Measurements from ENCODE around the gene RAD51B. TPM values are rescaled to one million over a fixed set of nuclear protein-coding genes. Genes with fewer than 3 reads are reported as not detected.

The RAD51B gene
- total and polyA plus RNA-seq, 9 of the 15 experiments (the other 6 are each of a cell fraction or from before 2014, with no cell fraction given), result 8.5 to 17.3 (median 11.3) TPM

DNA sequence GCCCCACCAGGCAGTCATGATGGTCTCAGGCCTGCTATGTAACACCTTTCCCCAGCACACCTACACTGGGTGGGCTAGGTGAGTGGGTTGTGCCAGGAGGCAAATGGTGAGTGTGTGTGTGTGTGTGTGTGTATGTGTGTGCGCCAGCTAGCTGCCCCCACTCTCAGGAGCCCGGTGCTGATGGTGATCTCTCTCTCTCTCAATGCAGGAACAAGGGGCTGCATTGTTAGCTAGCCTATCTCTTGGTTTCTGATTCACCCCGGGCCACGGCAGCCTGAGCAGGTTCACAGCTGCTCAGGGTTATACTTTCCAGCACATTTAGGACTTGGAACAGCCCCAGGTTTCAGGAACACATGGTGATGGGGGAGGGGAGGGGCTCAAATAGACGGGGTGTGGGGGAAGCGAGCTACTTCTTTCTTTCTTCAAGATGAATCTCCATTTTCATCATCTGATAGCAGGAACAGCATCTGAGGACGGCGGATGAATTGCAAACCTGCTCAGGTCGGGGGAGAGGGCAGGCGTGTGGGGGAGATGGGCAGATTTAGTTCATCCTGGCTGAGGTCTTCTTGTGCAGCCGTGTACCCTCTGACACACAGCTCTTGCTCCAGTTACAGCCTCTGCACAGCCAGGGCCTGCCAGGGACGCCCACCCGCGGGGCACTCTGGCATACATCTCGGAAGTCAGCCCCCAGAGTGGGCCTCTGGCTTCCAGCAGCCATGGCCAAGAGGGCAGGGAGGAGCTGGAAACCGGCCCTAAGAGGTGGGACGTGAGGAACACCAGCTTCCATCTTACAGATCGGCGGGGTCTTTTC is 835.6 kb downstream of the RAD51B start:
- intact Hi-C loops (cut with micrococcal nuclease), result no loop called here
- BruUV-seq (replicated peaks), result no TSS peak
- ChIA-PET CTCF (ENCODE audit: low intra/inter-chr PET ratio) (no interaction called here), POLR2A (no interaction called here)
- peaks cover 11 to 21% of the 10 kb centered on the region in 2 experiments for H3K4me1 ChIP-seq (replicated peaks in 1 of 2; ENCODE audit: control insufficient read depth in 2 of 2, insufficient read depth in 2 of 2, low read length in 2 of 2)
- in situ Hi-C loops (cut with MboI), result no loop called here
- no peak overlapping the region for H2AFZ ChIP-seq (ENCODE audit: low read depth, low read length)
- no peak overlapping the region for H3K27ac ChIP-seq (ENCODE audit: extremely low read depth, low read depth, low read length)
- no peaks in the 10 kb centered on the region for H3K27me3 ChIP-seq (ENCODE audit: control insufficient read depth in 2 of 2, insufficient read depth in 2 of 2, low read length in 2 of 2)
- H3K36me3 ChIP-seq (ENCODE audit: control insufficient read depth, insufficient read depth, low read length), result no peaks in the 10 kb centered on the region
- 25% methylated on average over 10 of the region's 19 CpGs for WGBS (ENCODE audit: insufficient coverage, low coverage, missing lambda C conversion rate)
- no peaks in the 10 kb centered on the region for H4K20me1 ChIP-seq (replicated peaks; ENCODE audit: control insufficient read depth, insufficient read depth, low read length)
- H3K9ac ChIP-seq (ENCODE audit: insufficient read depth in 1 of 2, low read depth in 2 of 2, low read length in 2 of 2), result no peak overlapping the region
- ATAC-seq (no peak), FAIRE-seq (no peak), DNase-seq (ENCODE audit: extremely low read depth in 1 of 4, low spot score in 3 of 4) (no peak)
- no peak overlapping the region for H3K4me3 ChIP-seq
- H3K79me2 ChIP-seq (ENCODE audit: control insufficient read depth, insufficient read depth, low read length), result no peaks in the 10 kb centered on the region
- H3K9me3 ChIP-seq (replicated peaks; ENCODE audit: control insufficient read depth, insufficient read depth, low read depth, low read length), result no peaks in the 10 kb centered on the region
- H3K4me2 ChIP-seq (ENCODE audit: insufficient read depth, low read length), result no peak overlapping the region
- no peaks in the 10 kb centered on the region for H3K9me1 ChIP-seq (ENCODE audit: control insufficient read depth, insufficient read depth, low read length)
- TF ChIP-seq, protein P1, sequence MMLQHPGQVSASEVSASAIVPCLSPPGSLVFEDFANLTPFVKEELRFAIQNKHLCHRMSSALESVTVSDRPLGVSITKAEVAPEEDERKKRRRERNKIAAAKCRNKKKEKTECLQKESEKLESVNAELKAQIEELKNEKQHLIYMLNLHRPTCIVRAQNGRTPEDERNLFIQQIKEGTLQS (IDR thresholded peaks at IDR 0.05), result no peak
- TF ChIP-seq, protein P1 (CRISPR knock-in tag; conservative IDR thresholded peaks at IDR 0.05), result no peak
- TF ChIP-seq, protein P2, sequence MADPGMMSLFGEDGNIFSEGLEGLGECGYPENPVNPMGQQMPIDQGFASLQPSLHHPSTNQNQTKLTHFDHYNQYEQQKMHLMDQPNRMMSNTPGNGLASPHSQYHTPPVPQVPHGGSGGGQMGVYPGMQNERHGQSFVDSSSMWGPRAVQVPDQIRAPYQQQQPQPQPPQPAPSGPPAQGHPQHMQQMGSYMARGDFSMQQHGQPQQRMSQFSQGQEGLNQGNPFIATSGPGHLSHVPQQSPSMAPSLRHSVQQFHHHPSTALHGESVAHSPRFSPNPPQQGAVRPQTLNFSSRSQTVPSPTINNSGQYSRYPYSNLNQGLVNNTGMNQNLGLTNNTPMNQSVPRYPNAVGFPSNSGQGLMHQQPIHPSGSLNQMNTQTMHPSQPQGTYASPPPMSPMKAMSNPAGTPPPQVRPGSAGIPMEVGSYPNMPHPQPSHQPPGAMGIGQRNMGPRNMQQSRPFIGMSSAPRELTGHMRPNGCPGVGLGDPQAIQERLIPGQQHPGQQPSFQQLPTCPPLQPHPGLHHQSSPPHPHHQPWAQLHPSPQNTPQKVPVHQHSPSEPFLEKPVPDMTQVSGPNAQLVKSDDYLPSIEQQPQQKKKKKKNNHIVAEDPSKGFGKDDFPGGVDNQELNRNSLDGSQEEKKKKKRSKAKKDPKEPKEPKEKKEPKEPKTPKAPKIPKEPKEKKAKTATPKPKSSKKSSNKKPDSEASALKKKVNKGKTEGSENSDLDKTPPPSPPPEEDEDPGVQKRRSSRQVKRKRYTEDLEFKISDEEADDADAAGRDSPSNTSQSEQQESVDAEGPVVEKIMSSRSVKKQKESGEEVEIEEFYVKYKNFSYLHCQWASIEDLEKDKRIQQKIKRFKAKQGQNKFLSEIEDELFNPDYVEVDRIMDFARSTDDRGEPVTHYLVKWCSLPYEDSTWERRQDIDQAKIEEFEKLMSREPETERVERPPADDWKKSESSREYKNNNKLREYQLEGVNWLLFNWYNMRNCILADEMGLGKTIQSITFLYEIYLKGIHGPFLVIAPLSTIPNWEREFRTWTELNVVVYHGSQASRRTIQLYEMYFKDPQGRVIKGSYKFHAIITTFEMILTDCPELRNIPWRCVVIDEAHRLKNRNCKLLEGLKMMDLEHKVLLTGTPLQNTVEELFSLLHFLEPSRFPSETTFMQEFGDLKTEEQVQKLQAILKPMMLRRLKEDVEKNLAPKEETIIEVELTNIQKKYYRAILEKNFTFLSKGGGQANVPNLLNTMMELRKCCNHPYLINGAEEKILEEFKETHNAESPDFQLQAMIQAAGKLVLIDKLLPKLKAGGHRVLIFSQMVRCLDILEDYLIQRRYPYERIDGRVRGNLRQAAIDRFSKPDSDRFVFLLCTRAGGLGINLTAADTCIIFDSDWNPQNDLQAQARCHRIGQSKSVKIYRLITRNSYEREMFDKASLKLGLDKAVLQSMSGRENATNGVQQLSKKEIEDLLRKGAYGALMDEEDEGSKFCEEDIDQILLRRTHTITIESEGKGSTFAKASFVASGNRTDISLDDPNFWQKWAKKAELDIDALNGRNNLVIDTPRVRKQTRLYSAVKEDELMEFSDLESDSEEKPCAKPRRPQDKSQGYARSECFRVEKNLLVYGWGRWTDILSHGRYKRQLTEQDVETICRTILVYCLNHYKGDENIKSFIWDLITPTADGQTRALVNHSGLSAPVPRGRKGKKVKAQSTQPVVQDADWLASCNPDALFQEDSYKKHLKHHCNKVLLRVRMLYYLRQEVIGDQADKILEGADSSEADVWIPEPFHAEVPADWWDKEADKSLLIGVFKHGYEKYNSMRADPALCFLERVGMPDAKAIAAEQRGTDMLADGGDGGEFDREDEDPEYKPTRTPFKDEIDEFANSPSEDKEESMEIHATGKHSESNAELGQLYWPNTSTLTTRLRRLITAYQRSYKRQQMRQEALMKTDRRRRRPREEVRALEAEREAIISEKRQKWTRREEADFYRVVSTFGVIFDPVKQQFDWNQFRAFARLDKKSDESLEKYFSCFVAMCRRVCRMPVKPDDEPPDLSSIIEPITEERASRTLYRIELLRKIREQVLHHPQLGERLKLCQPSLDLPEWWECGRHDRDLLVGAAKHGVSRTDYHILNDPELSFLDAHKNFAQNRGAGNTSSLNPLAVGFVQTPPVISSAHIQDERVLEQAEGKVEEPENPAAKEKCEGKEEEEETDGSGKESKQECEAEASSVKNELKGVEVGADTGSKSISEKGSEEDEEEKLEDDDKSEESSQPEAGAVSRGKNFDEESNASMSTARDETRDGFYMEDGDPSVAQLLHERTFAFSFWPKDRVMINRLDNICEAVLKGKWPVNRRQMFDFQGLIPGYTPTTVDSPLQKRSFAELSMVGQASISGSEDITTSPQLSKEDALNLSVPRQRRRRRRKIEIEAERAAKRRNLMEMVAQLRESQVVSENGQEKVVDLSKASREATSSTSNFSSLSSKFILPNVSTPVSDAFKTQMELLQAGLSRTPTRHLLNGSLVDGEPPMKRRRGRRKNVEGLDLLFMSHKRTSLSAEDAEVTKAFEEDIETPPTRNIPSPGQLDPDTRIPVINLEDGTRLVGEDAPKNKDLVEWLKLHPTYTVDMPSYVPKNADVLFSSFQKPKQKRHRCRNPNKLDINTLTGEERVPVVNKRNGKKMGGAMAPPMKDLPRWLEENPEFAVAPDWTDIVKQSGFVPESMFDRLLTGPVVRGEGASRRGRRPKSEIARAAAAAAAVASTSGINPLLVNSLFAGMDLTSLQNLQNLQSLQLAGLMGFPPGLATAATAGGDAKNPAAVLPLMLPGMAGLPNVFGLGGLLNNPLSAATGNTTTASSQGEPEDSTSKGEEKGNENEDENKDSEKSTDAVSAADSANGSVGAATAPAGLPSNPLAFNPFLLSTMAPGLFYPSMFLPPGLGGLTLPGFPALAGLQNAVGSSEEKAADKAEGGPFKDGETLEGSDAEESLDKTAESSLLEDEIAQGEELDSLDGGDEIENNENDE (IDR thresholded peaks at IDR 0.05; ENCODE audit: low read depth, low read length), result no peak
- TF ChIP-seq GTF2E2 (tag; IDR thresholded peaks at IDR 0.05) (no peak), RBM22 (IDR thresholded peaks at IDR 0.05; ENCODE audit: low read depth, low read length, poor library complexity, severe bottlenecking) (no peak), NFIC (IDR thresholded peaks at IDR 0.05) (no peak), ARHGAP35 (IDR thresholded peaks at IDR 0.05; ENCODE audit: partially characterized antibody) (no peak)
- TF ChIP-seq, protein P3, sequence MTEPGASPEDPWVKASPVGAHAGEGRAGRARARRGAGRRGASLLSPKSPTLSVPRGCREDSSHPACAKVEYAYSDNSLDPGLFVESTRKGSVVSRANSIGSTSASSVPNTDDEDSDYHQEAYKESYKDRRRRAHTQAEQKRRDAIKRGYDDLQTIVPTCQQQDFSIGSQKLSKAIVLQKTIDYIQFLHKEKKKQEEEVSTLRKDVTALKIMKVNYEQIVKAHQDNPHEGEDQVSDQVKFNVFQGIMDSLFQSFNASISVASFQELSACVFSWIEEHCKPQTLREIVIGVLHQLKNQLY (CRISPR knock-in tag; conservative IDR thresholded peaks at IDR 0.05), result no peak

Data from K562 (cell line).